GM13976 (cell line): ENCODE data around the gene TAS2R20.

Source experiments
- DNase-seq: peaks from one replicate; pipeline ENCODE4 v3.0.0; 2012; ENCODE audit warnings: low spot score
- in situ Hi-C: fragments of 300-500 bp; cut with MboI; formaldehyde crosslinking; loops from one replicate; pipeline ENCODE4 v1.12.0; 2022; ENCODE audit warnings: low sequenced_read_pairs, mixed read lengths, inconsistent platforms; ENCODE audit not compliant: unreplicated experiment
- TF ChIP-seq, protein P1 (sequence below): IDR thresholded peaks from 2 replicates; pipeline ENCODE4 v1.5.1; 2012; ENCODE audit warnings: borderline replicate concordance, mild to moderate bottlenecking; ENCODE audit not compliant: insufficient read depth; ENCODE audit errors: extremely low read depth, missing control alignments, control extremely low read depth

Gene TAS2R20

DNA sequence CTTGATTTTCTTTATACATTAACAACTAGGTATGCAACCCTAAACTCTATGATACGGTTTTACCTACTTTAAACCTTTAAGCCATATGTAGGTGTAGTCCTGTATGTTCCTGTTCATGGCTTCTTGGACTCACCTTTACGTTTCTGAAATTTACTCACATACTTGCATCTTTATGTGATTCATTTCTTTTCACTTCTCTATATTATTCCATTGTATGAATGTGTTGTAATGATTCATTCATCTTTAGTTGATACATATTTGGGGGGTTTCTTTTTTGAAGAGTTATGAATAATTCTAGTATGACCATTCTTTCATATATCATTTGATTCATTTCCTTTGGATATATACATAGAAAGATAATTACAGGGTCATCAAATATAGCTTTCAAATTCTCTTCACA is 9.0 kb downstream of the TAS2R20 start:
- TF ChIP-seq, protein P1, sequence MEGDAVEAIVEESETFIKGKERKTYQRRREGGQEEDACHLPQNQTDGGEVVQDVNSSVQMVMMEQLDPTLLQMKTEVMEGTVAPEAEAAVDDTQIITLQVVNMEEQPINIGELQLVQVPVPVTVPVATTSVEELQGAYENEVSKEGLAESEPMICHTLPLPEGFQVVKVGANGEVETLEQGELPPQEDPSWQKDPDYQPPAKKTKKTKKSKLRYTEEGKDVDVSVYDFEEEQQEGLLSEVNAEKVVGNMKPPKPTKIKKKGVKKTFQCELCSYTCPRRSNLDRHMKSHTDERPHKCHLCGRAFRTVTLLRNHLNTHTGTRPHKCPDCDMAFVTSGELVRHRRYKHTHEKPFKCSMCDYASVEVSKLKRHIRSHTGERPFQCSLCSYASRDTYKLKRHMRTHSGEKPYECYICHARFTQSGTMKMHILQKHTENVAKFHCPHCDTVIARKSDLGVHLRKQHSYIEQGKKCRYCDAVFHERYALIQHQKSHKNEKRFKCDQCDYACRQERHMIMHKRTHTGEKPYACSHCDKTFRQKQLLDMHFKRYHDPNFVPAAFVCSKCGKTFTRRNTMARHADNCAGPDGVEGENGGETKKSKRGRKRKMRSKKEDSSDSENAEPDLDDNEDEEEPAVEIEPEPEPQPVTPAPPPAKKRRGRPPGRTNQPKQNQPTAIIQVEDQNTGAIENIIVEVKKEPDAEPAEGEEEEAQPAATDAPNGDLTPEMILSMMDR = no peak
- DNase-seq = no peak
- in situ Hi-C loops = no loop called here

- in situ Hi-C loops = no loop called here
- DNase-seq = no peak
- TF ChIP-seq, protein P1 = no peak
Measured at GRCh38 chr12:10986812-10987211, 11.3 kb downstream of the TAS2R20 start, which contains the start of gene TAS2R50. Gene TAS2R50 (minus strand): TSS chr12:10986912. CDS start chr12:10986860, 52 bp downstream.

DNA sequence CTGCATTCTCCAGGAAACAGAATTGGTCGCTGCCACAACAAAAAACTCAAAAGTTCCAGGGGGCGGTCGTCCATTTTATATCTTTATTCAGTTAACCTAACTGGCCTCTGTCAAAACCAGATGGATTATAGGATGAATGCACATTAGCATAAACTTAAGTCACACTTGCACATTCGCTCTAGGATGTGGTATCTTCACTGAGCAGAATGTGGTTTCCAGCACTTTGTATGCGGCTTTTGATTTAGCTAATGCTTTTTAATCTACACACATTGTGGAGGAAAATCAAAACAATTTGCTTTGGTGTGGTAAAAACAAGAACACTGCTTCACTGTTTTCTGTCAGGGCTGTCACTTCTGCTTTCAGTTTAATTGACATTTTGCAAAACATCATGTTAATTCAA is 15.9 kb downstream of the TAS2R20 start:
- in situ Hi-C loops = no loop called here
- no peak for DNase-seq
- TF ChIP-seq, protein P1 = no peak

DNA sequence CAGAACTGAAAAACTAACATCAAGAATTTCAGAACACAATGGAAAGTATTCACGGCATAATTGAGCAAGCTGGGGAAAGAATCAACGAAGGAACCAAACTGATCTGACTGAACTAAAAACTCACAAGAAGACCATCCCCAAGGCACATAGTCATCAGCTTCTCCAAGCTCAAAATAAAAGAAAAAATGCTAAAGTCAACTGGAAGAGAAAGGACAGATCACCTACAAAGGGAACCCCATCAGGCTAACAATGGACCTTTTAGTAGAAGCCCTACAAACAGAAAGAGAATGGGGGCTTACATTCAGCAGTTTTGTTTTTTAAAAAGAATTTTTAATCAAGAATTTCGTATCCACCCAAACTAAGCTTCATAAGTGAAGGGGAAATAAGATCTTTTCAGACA is 23.1 kb downstream of the TAS2R20 start:
- TF ChIP-seq, protein P1 = no peak
- in situ Hi-C loops = no loop called here
- DNase-seq = no peak

GRCh38 chr12:10968765-10969456 is 29.2 kb downstream of the TAS2R20 start:
- TF ChIP-seq, protein P1 = no peak
- no peak for DNase-seq
- in situ Hi-C loops = no loop called here

DNA sequence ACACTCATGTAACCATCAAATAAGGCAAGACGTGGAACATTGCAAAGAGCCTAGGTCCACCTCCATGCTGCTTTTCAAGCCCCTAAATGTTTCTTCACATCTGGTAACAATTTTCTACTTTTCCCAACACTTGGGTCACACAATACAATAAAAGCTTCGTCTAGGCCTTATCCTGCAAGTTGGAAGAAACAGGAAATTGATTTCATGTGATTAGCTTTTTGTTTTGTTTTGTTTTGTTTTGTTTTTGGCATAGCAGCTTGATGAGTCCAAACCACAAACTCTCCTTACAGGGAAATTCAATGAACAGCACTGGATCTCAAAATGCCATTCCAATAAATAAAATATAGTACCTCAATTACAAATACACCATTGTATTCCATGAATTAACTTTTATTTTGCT is 30.7 kb downstream of the TAS2R20 start:
- DNase-seq = no peak
- in situ Hi-C loops = no loop called here
- TF ChIP-seq, protein P1 = no peak

- in situ Hi-C loops = no loop called here
- TF ChIP-seq, protein P1 = no peak
- DNase-seq = no peak
Measured at GRCh38 chr12:10966314-10966713, 31.8 kb downstream of the TAS2R20 start.
